Muscle of back (tissue), 11 donors: ENCODE measurements around the gene GNB4. TPM values are rescaled to one million over a fixed set of nuclear protein-coding genes. Genes with fewer than 3 reads are reported as not detected.

Source experiments
- DNase-seq, 3 donors: peaks; one replicate each; pipeline versions ENCODE4 v3.0.0 to v3.0.0-alpha.2; 2013
- polyA plus RNA-seq, 10 donors: library from polyadenylated mRNA; unstranded; fragments of 120-200 nt; gene quantifications; one replicate each; pipeline ENCODE4 v1.2.1, GENCODE V29; 2013; ENCODE audit not compliant: insufficient read length in 10 of 10

The GNB4 gene
- polyA plus RNA-seq, 10 donors, result 30.9 to 43.8 (median 35.4) TPM

- no peak for DNase-seq
Observed at GRCh38 chr3:179373938-179374337, 77.3 kb downstream of the GNB4 start.

GRCh38 chr3:179369621-179370020 is 81.6 kb downstream of the GNB4 start:
- DNase-seq, result peak; percentile 6 to 48 (median 15)

GRCh38 chr3:179363332-179363731 is 87.9 kb downstream of the GNB4 start:
- no peak for DNase-seq

- DNase-seq, result no peak
Observed at GRCh38 chr3:179355996-179356395, 95.3 kb downstream of the GNB4 start.

- DNase-seq, result no peak
Observed at GRCh38 chr3:179348325-179349013, 102.8 kb downstream of the GNB4 start.

GRCh38 chr3:179347345-179348194 is 103.7 kb downstream of the GNB4 start, which contains the start of gene MFN1:
TSS of gene MFN1 (plus strand) at chr3:179347709. CDS start at chr3:179348852, 1,143 bp downstream.
- DNase-seq, result peak; percentile 98 to 99 (median 98)

Other genes starting within 250 kb of the GNB4 start
- 1 to 10 TPM; 2.1 to 8.4 (median 3.9) TPM for gene KCNMB3, start 200.4 kb downstream of the GNB4 start, polyA plus RNA-seq
- 10 to 100 TPM; 33.1 to 45.9 (median 39.2) TPM for gene ZNF639, start 128.4 kb downstream of the GNB4 start, polyA plus RNA-seq
- gene MFN1, start 103.8 kb downstream of the GNB4 start, polyA plus RNA-seq, result 10 to 100 TPM; 35.9 to 63.6 (median 42.0) TPM
- gene ACTL6A, start 111.5 kb upstream of the GNB4 start, polyA plus RNA-seq, result 10 to 100 TPM; 35.2 to 61.4 (median 43.6) TPM
- 10 to 100 TPM; 39.6 to 46.2 (median 45.2) TPM for gene MRPL47, start 153.2 kb upstream of the GNB4 start, polyA plus RNA-seq
- 100 to 1,000 TPM; 170 to 234 (median 201) TPM for gene NDUFB5, start 153.3 kb upstream of the GNB4 start, polyA plus RNA-seq
- gene USP13, start 201.6 kb upstream of the GNB4 start, polyA plus RNA-seq, result 10 to 100 TPM; 28.3 to 56.1 (median 43.1) TPM